HG03039 (cell line): ENCODE measurements around the gene RMRP.
"Not testable (repeated sequence)": the region's sequence is repeated elsewhere in the genome, so short reads cannot be mapped to it uniquely, and the experiment has no call there.

ENCODE experiments used
- ATAC-seq: cut with Tn5 transposase; IDR thresholded peaks from one replicate; pipeline ENCODE4 v1.9.1; 2021; ENCODE audit warnings: mild to moderate bottlenecking, moderate library complexity; ENCODE audit not compliant: unreplicated experiment

RMRP gene

DNA sequence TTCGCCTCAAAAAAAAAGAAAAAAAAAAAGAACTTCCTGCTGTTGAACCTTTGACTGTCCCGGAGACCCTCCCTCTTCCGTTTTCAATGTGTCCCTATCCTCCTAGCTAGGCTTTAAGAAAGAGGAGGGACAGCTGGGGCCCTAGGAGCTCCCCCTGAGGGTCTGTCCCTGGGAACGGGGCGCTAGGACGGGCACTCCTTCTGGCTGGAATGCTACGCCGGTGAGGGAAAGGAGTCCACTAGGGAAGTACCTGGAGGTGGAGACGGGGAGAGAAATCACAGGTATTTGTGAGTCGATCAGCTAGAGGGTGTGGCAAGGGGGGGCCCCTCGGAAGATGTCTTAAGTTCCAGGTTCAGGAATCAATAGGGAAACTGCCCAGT is 11.7 kb downstream of the RMRP start:
- ATAC-seq: no peak

DNA sequence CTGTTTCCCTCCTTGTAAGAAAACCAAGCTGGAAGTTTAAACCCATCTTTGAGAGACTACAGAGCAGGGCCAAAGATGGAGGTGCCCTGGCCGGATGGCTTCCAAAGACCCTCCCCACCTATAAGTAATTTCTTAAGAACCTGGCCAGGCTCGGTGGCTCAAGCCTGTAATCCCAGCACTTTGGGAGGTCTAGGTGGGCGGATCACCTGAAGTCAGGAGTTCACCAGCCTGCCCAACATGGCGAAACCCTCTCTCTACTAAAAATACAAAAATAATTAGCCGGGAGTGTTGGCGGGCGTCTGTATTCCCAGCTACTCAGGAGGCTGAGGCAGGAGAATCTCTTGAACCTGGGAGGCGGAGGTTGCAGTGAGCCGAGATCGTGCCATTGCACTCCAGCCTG is 12.1 kb downstream of the RMRP start:
- not testable (repeated sequence) for ATAC-seq

DNA sequence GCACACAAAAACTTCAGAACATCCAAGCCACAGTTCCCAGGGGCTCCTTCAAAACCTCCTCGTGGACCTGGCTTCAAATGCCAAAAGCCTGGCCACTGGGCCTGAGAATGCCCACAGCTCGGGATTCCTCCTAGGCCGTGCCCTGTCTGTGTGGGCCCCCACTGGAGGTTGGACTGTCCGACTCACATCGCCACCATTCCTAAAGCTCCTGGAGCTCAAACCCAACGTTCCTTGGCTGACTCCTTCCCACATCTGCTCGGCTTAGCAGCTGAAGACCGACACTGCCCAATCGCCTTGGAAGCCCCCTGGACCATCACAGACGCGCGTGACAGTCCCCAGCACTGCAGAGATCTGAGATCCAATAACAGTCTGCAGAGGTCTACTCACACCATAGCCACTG is 14.8 kb downstream of the RMRP start:
- ATAC-seq: no peak

DNA sequence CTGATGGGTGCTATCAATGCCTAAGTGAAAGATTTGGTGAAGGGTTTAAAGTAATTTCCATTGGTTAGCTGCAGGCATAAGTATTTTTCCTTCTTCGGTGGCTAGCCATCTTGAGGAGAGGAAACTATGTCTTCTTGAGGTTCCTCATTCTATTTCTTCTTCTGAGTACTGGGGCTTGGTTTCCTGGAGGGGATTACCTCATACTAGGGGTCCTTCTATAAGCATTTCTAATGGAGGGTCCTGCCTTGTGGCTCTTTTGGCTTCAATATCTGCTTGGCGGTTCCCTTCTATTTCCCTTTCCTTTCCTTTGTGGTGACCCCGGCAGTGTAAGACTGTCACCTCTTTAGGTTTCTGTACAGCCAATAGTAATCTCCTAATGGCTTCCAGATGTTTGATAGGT is 16.3 kb downstream of the RMRP start:
- not testable (repeated sequence) for ATAC-seq

DNA sequence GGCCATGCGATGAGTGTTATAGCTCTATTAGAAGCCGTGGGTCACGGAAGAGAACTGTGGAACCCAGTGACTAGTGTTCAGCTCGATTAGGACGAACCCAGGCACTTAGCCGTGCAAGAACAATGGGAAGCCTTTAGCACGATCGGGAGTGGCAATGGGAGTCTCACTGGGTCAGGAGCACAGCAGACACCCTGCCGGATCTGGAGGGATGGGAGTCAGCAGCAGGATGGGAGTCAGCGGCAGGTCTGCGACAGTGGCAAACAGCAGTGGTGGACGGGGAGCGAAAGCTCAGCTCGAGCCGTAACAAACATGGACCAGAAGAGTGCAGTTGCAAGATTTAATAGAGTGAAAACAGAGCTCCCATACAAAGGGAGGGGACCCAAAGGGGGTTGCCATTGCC is 17.4 kb downstream of the RMRP start:
- ATAC-seq: not testable (repeated sequence)

DNA sequence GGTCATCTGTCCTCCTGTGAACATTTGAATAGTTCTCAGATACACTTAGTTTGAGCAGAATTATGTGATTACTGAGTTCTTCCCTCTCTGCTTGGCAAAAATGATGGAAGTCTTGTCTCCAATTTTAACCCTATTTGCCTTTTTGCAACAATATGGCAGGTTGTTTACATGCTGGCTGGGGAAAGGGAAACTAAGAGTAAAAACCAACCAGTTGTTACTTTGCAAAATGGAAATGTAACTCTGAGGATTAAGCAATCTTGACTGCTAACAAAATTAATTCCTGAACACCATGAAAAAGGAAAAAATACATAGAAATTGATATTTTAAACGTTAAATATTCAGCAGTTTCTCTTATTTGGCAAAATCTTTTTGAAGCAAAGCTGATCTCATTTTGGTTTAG is 18.2 kb downstream of the RMRP start:
- ATAC-seq: no peak

DNA sequence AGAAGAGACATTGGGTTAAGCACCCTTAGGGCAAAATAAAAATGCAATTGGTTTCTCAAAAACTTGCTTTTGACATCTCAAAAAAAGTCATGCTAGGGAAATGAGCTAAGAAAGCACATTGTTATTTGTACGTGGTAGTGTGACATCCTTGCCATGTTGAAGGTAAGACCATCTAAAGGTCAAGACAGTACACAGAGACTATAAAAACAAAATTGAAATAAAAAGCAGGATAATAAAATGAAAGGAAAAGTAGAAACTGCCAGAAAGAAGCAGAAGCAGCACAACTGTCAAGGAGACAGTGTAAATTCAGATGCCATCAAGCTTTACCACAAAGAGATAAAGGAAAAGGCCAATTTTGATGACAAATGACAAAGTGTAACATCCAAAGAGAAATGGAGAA is 18.6 kb downstream of the RMRP start:
- ATAC-seq: not testable (repeated sequence)

DNA sequence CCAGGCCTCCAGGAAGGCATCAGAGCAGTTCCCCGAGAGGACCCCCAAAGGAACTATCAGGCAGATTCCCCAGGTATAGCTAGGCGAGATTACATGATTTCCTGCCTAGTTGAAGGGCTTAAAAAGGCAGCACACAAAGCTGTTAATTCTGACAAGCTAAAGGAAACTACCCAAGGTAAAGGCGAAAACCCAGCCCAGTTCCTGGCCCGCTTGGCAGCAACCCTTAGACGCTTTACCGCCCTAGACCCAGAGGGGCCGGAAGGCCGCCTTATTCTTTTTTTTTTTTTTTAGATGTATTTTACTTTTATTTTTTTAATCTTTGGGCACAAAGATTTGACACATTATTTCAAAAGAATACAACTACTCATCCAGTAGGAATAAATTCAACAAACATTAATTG is 19.1 kb downstream of the RMRP start:
- not testable (repeated sequence) for ATAC-seq

DNA sequence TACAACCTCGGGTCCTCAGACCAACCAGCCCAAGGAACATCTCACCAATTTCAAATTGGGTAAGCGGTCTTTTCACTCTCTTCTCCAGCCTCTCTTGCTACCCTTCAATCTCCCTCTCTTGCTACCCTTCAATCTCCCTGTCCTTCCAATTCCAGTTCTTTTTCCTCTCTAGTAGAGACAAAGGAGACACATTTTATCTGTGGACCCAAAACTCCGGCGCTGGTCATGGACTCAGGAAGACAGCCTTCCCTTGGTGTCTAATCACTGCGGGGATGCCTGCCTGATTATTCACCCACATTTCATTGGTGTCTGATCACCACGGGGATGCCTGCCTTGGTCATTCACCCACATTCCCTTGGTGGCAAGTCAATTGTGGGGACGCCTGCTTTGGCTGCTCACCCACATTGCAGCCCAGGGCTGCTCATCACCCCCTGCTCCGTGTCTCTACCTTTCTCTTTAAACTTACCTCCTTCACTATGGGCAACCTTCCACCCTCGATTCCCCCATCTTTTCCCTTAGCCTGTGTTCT is 20.3 kb downstream of the RMRP start:
- not testable (repeated sequence) for ATAC-seq

DNA sequence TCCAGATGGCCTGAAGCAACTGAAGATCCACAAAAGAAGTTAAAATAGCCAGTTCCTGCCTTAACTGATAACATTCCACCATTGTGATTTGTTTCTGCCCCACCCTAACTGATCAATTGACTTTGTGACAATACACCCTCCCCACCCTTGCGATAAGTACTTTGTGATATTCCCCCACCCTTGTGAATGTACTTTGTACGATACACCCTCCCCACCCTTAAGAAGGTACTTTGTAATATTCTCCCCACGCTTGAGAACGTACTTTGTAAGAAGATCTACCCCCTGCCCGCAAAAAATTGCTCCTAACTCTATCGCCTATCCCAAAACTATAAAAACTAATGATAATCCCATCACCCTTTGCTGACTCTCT is 21.0 kb downstream of the RMRP start:
- not testable (repeated sequence) for ATAC-seq

DNA sequence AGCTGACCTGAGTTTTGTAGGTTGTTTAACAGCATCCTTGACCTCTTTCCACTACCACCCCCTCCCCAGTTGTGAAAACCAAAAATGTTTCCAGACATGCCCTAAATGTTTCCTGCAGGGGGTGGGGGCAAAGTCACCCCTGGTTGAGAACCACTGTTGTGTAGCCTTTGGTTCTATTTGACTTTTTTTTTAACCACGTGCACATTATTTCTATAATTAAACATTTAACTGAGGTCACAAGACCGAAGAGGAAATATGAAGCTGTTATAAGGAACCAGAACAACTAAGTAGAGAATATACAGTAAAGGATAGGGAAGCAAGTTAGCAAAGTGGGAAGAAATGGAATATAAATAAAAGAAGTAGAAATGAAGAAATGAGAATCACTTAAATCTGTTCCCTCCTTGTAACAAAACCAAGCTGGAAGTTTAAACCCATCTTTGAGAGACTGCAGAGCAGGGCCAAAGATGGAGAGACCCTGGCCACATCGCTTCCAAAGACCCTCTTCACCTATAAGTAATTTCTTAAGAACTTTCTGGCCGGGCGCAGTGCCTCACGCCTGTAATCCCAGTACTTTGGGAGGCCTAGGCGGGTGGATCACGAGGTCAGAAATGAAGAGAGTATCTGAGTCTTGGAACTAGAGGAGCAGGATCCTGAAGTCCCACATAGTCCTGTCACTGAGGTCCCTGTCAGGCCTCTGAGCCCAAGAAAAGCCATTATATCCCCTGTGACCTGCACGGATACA is 21.5 kb downstream of the RMRP start:
- no peak for ATAC-seq

DNA sequence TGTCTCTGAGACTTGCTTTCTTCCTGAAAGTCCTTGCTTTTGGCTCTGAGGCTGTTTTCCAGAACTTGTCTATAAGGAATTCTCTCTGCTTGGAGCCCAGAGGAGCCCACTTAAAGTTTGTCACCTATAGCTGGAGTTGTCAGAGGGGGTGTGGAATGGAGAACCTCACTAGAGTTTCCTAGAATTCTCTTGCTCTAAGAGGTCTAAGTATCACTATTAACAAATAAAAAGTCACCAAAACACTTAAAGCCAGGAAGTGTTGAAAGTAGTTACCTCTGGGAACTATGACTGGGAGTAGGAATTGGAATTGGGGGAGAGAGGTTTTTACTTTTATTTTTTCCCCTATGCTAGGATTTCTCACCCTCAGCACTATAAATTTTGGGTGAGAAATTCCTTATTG is 22.1 kb downstream of the RMRP start:
- ATAC-seq: no peak

DNA sequence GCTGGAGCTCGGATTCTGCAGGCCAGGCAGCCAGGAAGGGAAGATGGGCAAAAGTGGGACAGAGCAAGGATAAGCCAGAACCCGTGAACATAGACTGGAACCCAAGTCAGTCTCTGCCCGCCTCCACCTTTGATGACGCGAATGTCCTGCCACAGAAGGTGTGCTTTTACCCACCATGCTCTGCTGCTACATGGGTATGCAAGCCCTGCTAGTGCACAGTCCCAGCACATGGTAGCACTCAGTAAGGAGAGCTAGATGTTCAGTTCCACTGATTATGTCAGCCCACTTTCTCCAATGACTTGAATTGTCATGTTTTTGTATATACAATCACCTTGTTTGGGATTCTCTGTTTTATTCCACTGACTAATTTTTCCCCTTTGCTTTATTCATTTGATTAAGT is 28.2 kb downstream of the RMRP start:
- no peak for ATAC-seq

DNA sequence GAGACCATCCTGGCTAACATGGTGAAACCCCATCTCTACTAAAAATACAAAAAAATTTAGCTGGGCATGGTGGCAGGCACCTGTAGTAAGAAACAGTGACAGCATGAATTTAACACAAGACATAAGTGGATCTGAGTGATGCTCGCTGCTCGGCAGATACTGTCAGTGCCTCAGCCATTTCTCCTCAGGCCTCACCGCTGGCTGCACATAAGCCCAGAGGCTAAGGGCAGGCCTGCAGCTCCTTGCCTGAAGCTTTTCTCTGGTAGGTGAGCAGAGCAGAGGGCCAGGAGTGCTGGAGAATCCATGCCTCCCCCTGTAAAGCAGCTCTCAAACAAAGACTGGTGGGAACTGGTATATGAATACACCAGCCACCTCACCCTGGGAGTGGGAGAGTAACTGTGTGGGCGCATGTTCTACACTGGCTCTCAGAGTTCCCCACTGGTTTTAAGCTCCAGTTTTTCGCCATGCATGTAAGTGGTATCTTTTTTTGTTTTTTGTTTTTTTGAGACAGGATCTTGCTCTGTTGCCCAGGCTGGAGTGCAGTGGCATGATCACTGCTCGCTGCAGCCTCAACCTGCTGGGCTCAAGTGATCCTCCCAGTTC is 29.3 kb downstream of the RMRP start:
- ATAC-seq: no peak

DNA sequence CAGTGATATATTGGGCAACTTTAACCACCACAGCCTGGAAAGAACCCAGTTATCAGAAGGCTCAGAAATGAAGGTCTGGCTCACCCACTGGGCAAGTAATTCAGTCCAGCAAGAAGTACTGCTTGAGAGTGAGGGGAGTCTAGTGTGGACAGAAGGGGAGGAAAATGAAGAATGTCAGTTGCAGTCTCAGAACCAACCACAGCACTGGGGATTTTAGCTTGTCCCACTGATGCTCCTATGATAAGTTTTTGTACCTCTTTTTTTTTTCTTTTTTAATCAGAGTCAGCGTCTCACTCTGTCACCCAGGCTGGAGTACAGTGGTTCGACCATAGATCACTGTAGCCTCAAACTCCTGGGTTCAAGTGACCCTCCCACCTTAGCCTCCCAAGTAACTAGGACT is 30.2 kb downstream of the RMRP start:
- no peak for ATAC-seq

DNA sequence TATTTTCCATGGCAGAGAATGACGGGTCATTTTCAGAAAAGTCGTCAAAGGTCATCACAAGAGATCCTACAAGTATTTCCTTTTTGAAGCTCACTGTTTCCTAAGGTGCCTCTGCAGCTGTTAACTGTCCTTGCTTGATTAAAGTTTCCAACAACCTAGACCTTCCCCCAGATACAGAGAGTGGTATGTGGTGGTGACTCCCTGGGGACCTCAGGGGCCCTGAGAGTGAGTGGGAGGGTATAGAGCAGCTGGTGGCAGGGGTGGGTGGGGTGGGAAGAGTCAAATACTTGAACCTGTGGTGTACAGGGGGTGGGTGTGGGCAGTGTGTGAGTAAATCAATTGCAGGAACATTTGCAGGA is 38.0 kb downstream of the RMRP start:
- no peak for ATAC-seq

DNA sequence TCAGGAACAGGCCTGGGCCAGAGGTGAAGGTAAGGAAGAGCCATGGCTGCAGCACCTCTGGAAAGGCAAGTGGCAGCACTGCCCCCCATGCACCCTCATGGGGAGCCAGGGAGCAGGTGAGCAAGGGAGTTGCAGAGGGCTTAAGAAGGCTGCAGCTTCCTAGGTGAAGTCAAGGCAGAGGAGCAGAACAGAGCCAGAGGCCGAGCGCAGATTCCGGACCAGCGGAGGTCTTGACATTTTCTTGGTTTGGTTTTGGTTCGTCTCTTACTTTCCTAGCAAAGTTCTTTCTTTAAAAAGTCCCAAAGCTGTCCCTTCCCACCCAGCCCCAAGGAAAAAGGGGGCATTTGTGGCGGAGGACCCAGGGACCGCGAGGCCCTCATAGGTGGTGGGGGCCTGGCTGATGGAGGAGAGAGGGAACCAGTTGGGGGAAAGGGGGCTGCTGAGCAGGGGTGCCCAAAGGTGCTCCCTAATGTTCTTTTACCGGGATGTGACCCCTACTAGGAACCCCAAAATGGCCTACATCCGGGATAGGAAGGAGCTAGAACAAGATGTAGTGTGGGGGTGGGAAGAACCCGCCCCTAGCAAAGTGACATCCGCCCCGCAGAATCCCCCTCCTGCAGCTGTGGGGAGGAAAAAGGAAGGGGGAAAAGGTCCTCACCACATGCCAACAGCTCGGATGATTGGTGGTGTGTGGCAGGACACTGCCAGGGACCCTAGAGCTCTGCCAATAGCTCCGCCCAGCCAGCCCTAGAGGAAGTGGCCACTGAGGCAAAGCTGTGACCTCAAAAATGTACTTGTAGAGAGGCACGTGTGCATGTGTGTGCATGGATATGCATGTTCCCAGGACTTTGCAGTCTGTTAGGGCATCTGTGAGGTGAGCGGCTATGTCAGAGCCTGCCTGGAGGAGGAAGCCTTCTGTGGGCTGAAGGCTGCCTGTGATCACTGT is 38.7 kb downstream of the RMRP start:
- ATAC-seq: no peak

DNA sequence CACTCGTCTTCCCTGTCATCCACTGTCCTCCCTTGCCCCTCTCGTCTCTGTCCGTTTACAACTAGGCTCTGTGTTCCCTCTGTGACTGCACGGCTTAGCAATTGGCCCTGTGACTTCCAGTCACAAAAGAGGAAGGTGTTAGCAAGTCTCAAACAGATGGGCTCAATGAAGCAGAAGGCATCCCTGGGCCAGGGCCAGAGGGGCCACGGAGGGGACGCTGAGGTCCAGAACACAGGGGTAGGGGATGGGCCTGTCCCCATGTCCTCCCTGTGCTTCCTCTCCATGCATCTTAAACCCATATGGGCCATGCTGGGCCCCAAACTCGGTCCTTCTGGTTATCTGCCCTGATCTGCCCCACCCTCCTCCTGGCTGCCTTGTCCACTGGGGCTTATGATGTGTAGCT is 39.5 kb downstream of the RMRP start, which contains the start of gene CD72:
CD72 (minus strand) TSS at position 89 of the 403 bp plus-strand sequence. CDS start 110 bp downstream, outside the sequence.
- ATAC-seq: no peak

DNA sequence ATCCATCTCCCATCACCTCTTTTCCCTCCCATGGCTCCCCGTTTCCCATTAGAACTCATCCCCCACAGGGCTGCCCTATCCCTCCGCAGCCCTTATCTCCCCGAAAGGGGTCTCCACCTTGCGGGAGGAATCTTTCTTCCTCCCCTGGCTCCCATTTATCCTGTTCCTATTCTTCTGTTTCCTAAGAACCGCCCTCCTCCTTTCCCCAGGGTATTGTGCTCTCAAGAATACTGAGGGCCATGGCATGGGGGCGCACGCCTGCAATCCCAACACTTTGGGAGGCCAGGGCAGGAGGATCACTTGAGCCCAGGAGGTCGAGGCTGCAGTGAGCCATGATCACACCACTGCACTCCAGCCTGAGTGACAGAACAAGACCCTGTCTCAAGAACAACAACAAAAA is 40.3 kb downstream of the RMRP start:
- ATAC-seq: no peak

DNA sequence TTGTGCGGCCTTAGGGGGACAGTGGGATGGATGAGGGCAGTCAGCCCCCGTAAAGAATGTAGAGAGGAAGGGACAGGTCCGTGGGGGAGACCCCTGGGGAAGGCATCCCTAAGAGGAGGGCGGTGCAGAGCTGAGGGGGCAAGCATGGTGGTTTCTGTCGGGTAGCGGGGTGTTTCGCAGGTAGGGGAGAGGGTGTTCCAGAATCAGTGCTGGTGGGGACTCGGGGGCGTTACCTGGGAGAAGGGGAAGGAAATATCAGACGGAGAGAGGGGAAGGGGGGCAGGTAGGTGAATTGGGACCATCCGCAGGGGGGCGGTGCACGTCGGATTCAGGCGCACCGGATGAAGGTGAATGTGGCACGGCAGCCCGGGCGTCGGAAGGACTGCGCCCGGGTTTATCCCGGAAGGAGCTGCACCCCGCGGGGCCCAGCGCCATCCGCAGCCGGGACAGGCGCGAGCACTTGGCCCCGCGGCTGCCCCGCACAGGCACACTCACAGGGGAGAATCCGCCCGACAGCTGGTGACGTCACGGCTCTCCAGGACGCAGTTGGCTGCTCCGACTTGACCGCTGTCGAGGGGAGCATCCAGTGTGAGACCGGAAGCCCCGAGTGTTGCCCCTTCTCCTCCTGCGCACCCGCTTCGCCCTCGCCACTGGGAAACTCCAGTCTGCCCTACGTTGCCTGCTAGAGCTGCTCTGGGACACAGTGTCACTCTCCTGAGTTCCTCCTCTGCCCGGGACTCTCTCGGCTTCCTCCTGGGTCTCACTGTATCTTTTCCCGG is 40.9 kb downstream of the RMRP start:
- no peak for ATAC-seq
